ENCODE measurements around the gene ZBTB20.

GRCh38 chr3:114344492-114344891 is 802.6 kb downstream of the ZBTB20 start:
- TF ChIP-seq, protein P1, sequence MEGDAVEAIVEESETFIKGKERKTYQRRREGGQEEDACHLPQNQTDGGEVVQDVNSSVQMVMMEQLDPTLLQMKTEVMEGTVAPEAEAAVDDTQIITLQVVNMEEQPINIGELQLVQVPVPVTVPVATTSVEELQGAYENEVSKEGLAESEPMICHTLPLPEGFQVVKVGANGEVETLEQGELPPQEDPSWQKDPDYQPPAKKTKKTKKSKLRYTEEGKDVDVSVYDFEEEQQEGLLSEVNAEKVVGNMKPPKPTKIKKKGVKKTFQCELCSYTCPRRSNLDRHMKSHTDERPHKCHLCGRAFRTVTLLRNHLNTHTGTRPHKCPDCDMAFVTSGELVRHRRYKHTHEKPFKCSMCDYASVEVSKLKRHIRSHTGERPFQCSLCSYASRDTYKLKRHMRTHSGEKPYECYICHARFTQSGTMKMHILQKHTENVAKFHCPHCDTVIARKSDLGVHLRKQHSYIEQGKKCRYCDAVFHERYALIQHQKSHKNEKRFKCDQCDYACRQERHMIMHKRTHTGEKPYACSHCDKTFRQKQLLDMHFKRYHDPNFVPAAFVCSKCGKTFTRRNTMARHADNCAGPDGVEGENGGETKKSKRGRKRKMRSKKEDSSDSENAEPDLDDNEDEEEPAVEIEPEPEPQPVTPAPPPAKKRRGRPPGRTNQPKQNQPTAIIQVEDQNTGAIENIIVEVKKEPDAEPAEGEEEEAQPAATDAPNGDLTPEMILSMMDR (IDR thresholded peaks at IDR 0.05 in 8 of 11, conservative IDR thresholded peaks at IDR 0.05 in 3 of 11) = no peak
- TF ChIP-seq POLR2AphosphoS5 (IDR thresholded peaks at IDR 0.05) = no peak

Measured in spleen (tissue), 7 donors.